ENCODE measurements around the gene DZIP1.
"Not testable (repeated sequence)": the region's sequence is repeated elsewhere in the genome, so short reads cannot be mapped to it uniquely, and the experiment has no call there.

The DZIP1 gene, protein sequence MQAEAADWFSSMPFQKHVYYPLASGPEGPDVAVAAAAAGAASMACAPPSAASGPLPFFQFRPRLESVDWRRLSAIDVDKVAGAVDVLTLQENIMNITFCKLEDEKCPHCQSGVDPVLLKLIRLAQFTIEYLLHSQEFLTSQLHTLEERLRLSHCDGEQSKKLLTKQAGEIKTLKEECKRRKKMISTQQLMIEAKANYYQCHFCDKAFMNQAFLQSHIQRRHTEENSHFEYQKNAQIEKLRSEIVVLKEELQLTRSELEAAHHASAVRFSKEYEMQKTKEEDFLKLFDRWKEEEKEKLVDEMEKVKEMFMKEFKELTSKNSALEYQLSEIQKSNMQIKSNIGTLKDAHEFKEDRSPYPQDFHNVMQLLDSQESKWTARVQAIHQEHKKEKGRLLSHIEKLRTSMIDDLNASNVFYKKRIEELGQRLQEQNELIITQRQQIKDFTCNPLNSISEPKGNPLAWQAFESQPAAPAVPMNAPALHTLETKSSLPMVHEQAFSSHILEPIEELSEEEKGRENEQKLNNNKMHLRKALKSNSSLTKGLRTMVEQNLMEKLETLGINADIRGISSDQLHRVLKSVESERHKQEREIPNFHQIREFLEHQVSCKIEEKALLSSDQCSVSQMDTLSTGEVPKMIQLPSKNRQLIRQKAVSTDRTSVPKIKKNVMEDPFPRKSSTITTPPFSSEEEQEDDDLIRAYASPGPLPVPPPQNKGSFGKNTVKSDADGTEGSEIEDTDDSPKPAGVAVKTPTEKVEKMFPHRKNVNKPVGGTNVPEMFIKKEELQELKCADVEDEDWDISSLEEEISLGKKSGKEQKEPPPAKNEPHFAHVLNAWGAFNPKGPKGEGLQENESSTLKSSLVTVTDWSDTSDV

GRCh38 chr13:95644601-95645052, at the start of gene DZIP1:
Gene DZIP1 (minus strand): TSS chr13:95644706. CDS start chr13:95642029, 2,677 bp downstream.
- DNase-seq (ENCODE audit: low read depth in 2 of 2) = no peak

DNA sequence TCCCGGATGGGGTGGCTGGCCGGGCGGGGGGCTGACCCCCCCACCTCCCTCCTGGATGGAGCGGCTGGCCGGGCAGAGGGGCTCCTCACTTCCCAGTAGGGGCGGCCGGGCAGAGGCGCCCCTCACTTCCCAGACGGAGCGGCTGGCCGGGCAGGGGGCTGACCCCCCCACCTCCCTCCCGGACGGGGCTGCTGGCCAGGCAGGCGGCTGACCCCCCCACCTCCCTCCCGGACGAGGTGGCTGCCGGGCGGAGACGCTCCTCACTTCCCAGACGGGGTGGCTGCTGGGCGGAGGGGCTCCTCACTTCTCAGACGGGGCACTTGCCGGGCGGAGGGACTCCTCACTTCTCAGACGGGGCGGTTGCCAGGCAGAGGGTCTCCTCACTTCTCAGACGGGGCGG, 46.5 kb upstream of the DZIP1 start:
- not testable (repeated sequence) for DNase-seq (ENCODE audit: low read depth in 2 of 2)

- no peak for DNase-seq (ENCODE audit: low read depth in 2 of 2)
These were observed 45.0 kb upstream of the DZIP1 start for GRCh38 chr13:95689582-95689926.

DNA sequence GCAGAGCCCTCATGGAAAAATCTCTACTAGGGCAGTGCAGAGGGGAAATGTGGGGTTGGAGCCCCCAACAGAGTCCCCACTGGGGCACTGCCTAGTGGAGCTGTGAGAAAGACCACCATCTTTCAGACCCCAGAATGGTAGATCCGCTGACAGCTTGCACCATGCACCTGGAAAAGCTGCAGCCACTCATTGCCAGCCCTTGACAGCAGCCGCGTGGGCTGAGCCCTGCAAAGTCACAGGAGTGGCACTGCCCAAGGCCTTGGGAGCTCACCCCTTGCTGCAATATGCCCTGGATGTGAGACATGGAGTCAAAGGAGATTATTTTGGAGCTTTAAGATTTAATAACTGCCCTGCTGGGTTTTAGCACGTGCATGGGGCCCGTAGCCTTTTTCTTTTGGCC, 40.5 kb upstream of the DZIP1 start:
- not testable (repeated sequence) for DNase-seq (ENCODE audit: low read depth in 2 of 2)

DNA sequence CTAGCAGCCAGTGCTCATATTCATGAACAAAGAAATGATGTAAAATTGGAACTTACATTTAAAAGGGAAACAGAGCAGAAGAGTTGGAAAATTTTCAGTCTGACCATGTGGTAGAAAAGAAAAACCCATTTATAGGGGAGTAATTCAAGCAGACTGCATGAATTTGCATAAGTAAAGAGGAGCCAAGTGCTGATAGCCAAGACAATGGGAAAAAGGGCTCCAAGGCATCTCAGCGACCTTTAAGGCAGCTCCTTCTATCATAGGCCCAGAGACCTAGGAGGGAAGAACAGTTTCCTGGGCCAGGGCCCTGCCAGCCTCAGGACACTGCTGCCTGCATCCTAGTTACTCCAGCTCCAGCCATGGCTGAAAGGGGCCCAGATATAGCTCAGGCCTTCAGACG, 39.9 kb upstream of the DZIP1 start:
- DNase-seq (ENCODE audit: low read depth in 2 of 2) = no peak

- no peak for DNase-seq (ENCODE audit: low read depth in 2 of 2)
These were observed 35.2 kb upstream of the DZIP1 start for GRCh38 chr13:95679722-95680121.

DNA sequence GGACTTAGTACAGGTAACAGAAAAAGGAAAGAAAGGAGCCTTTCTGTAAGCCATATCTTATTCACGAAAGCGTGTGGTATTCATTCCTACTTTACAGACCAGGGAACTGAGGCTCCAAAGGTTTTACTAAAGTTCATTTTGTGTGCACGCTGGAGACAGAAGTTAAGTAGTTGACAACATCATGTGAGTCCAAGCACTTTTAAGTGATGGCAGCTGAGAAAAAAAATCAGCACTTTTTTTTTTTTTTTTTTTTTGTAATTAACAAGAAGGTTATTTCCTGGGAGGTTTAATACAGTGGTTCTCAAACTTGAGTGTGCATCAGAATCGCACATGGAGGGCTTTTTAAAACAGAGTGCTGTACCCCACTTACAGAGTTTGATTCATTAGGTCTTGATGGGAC, 34.5 kb upstream of the DZIP1 start:
- DNase-seq (ENCODE audit: low read depth in 2 of 2) = no peak

- no peak for DNase-seq (ENCODE audit: low read depth in 2 of 2)
These were observed 33.2 kb upstream of the DZIP1 start for GRCh38 chr13:95677564-95678266.

- peak; percentile 96 to 98 for DNase-seq (ENCODE audit: low read depth in 2 of 2)
These were observed 32.5 kb upstream of the DZIP1 start, which contains the start of gene DNAJC3 for GRCh38 chr13:95676762-95677563. Gene DNAJC3 (plus strand): TSS chr13:95677139. CDS start chr13:95677256, 117 bp downstream.

DNA sequence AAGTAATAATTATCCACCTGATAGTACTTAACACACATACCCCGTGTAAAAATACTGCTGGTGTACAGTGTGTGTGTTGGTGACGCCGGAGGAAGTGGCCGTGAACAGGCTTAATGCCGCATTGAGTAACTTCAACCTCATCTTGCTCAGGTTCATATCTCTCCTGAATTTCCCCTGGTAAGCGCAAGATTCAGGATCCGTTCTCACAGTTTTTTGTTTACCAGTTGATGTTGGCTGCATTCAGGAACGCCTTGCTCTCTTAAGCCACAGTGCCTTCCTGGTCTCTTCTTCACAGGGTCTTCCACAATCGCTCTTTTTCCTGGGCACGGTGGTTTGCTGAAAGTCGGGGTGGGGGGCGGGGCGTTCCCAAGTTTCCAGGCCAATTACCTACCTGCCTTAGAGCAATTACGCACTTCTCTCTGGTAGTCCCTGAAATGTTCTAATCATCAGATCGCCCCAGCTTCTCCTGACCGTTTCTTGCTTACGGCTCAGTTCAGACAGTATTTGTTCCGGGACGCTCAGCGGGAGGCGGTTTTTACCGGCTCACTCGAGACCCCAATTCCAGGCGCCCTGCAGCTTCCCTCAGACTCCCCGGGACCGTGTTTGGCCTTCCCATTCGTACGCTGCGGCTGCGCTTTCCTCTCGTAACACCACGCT, 31.7 kb upstream of the DZIP1 start:
- no peak for DNase-seq (ENCODE audit: low read depth in 2 of 2)

GRCh38 chr13:95671597-95671996, 27.1 kb upstream of the DZIP1 start:
- no peak for DNase-seq (ENCODE audit: low read depth in 2 of 2)

- DNase-seq (ENCODE audit: low read depth in 2 of 2) = not testable (repeated sequence)
These were observed 22.7 kb upstream of the DZIP1 start for GRCh38 chr13:95667235-95667634.

GRCh38 chr13:95660981-95661581, 16.6 kb upstream of the DZIP1 start:
- no peak for DNase-seq (ENCODE audit: low read depth in 2 of 2)

DNA sequence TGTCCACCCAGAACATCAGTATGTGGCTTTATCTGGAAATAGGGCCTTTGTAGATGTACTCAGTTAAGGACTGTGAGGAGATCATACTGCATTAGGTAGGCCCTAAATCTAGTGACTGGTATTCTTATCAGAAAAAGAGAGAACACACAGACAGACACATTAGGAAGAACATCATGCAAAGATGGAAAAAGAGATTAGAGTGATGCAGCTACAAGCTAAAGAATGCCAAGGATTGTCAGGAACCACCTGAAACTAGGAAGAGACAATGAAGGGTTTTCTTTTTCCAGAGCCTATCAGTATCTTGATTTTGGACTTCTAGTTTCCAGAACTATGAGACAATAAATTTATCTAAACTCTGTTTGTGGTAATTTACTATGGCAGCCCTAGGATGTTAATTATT, 15.0 kb upstream of the DZIP1 start:
- DNase-seq (ENCODE audit: low read depth in 2 of 2) = no peak

DNA sequence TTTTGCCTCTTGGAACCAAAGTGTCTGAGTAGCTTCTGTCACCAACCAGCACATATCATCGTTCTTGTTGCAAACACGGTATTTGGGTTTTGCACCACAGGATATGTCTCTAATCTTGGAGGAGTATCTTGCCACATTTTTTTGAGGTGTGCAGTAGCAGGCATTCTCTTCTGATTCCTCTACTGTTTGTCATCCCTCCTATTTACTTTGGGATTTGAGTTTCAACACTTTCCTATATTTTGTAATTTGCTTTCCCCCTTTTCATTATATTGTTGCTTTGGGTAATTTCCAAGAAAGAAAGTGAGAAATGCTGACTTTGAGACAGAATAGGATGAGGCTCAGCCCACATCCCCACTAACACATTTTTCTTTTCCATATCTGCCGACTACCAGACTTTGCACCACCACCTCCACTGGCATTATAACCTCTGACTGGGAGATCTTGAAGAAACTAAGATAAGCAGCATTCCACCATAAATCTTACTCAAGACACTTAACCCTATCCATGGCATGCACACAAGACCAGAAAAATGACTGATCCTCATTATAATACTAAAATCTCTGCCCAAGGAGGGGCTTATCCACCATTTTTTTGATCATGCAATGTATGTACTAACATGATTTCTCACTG, 12.0 kb upstream of the DZIP1 start:
- DNase-seq (ENCODE audit: low read depth in 2 of 2) = no peak

DNA sequence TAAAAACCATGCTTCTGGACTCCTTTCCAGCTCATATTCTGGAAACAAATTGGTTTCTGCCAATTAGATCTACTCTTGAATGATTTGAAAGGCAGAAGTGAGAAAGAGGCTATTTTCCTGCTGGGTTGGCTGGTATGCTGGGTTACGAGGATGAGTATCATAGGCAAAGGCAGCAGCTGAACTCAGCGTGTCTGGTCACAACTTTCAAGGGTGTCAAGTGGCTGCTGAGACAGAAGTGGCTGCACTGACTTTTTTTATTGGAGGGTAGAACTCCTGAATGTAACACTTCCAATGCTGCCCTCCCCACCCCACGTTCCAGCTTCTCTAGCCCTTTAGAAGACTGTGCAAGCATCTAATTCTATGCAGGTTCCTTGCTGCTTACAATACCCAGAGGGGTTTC, 8.3 kb upstream of the DZIP1 start:
- no peak for DNase-seq (ENCODE audit: low read depth in 2 of 2)

DNA sequence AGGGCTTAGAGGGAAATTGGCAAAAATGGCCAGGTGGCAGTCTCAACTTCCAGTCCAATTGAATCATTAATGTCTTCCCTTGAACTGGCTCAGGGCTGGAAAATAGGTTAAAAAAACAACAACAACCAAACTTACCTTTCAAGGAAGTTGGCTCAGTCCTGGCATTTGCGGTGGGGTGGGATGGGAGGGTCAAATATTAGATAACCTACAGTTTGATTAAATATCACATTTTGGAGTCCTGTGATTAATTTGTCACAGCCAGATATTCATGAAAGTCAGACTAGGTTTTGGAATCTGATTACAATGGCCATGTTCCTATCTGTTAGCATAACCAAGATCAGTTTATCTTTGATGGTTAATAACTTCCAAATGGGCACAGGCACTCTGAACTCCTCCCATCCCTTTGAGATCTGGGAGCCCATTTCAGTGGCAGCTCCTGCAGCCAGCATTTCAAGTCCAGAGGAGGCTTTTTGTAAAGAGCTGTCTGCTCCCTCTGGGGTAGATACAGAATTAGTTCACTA, 7.8 kb upstream of the DZIP1 start:
- DNase-seq (ENCODE audit: low read depth in 2 of 2) = no peak

- DNase-seq (ENCODE audit: low read depth in 2 of 2) = no peak
These were observed 6.2 kb upstream of the DZIP1 start for GRCh38 chr13:95650696-95651095.

DNA sequence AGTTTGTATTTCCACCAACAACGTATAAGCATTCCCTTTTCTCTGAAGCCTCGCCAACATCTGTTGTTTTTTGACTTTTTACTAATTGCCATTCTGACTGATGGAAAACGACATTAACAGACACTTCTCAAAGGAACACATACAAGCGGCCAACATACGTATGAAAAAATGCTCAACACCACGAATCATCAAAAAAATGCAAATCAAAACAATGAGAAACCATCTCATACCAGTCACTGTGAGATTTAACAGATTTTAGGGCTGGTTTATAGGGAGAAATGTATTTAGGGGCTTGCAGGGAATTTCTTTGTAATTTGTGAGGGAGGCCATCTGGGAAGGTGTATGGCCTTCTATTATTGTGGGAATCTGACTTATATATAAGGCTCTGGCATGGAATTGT, 2.8 kb upstream of the DZIP1 start:
- no peak for DNase-seq (ENCODE audit: low read depth in 2 of 2)
